ENCODE data around the gene PHLPP2.
"Not testable (repeated sequence)": the region's sequence is repeated elsewhere in the genome, so short reads cannot be mapped to it uniquely, and the experiment has no call there.

Gene PHLPP2

DNA sequence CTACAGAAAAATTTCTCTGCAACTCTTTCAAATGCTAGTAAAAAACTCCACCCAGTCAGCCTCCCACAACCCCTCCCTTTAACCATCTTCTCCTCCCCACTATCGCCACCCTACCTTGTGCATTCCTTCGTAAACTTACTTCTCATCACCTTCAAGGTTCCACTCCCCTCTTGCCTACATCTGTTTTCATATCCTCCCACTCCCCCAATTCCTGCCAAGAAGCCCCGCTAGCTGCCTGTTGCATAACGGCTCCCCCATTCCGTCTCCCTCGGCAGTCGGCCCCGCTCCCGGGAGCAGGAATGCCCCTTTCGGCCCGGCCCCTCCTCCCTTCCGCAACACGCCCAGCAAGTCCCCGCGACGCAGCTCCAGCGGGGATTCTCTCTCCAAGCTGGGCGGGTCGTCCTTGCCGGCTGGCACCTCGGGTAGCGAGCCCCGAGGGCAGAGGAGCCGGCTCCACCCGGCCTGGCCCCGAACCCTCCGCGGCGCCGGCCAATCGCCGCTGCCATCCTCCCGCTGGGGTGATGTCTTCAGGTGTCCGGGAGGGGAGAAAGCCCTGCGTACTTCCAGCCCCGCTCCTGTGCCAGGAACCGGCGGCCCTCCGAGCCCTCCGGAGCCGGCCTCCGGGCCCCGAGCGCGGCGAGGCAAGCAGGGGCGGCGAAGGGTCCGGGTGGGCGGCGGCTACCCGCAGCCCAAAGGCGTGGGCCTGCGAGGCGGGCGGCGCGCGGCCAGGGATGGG is 1.5 kb downstream of the PHLPP2 start:
- peak; percentile 42 for DNase-seq (ENCODE audit: low spot score)

- DNase-seq (ENCODE audit: low spot score), result no peak
Measured at GRCh38 chr16:71721066-71721740, 3.3 kb downstream of the PHLPP2 start.

- DNase-seq (ENCODE audit: low spot score), result no peak
Measured at GRCh38 chr16:71712501-71712900, 12.0 kb downstream of the PHLPP2 start.

DNA sequence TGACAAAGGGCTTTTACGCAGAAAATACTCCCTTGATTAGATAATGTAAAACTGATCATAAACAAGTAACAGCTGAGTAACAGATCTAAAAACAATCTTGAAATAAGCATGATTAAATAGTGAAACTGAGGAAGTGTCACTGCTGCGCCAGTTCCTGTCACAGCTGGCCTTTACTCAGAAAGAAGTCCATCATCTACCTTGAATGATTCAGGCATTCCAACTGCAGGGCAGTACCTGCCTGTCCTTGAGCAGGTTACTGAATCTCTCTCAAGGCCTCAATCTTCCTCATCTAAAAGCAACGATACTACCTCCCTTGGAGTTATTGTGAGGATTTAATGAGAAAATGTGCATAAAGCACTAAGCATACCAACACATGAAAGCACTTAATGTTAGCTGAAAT is 12.7 kb downstream of the PHLPP2 start:
- no peak for DNase-seq (ENCODE audit: low spot score)

- DNase-seq (ENCODE audit: low spot score), result no peak
Measured at GRCh38 chr16:71709229-71709781, 15.2 kb downstream of the PHLPP2 start.

- no peak for DNase-seq (ENCODE audit: low spot score)
Measured at GRCh38 chr16:71708696-71709095, 15.8 kb downstream of the PHLPP2 start.

- no peak for DNase-seq (ENCODE audit: low spot score)
Measured at GRCh38 chr16:71707199-71707598, 17.3 kb downstream of the PHLPP2 start.

- DNase-seq (ENCODE audit: low spot score), result no peak
Measured at GRCh38 chr16:71706046-71706445, 18.5 kb downstream of the PHLPP2 start.

GRCh38 chr16:71703333-71703732 is 21.2 kb downstream of the PHLPP2 start:
- no peak for DNase-seq (ENCODE audit: low spot score)

DNA sequence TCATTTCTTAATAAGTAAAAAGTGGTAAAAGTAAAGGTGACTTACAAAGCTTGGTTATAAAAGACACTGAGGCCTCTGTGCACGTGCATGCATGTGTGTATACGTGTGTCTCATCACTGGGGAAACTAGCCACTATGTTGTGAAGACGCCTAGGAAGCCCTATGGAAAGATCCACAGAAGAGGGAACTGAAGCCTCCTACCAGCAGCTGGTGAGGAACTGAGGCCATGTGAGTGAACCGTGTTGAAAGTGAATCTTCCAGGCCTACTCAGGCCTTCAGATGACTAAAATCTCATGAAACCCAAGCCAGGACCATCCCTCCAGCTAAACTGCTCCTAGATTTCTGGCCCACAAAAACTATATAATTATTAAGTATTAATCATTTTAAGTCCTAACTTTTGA is 23.7 kb downstream of the PHLPP2 start:
- no peak for DNase-seq (ENCODE audit: low spot score)

DNA sequence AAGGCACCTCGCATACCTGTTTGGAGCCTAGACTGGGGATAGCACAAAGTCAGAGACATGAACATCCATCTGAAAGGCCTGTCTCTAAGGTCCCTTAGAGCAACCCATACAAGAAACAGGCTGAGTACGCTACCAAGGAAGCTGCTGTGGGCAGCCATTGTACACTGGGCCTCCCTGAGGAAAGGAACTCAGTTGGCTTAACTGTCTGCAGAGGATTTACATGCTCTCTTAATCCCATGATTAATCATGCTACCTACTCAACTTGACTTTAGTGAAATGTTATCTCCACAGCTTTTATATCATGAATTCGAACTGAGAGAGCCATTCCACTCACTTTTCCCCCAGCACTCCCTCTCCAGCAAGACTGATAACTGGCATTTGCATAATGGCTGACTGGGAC is 26.0 kb downstream of the PHLPP2 start:
- no peak for DNase-seq (ENCODE audit: low spot score)

DNA sequence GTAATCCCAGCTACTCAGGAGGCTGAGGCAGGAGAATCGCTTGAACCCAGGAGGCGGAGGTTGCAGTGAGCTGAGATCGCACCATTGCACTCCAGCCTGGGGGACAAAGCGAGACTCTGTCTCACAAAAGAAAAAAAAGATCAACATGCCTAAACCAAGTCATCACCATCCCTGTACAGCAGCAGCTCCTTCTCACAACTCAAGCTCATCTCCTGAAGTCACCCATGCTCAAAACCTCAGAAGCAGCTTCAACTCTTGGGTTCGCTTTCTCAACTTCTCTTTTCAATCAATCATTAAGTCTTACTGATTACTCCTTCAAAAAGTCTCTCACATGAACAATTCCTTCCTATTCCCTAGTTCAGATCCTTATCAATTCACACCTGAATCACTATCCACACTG is 31.3 kb downstream of the PHLPP2 start:
- DNase-seq (ENCODE audit: low spot score), result no peak

DNA sequence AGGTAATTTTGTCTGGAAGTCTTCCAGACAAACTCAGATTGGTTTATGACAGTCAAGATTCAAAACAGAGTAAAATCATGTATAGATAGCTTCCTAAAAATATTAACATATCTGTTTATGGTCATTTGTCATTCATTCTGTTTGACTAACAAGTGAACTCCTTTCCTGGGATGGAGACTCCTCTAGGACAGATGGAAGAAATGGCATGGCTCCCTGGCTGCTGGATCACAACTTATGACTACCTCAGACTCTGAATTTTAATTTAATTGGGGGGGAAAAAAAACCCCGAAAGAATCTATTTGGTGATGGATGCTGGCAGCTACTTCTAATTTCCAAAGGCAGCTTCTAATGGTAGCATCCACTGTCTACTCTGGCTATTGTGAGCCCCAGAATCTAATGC is 34.6 kb downstream of the PHLPP2 start:
- no peak for DNase-seq (ENCODE audit: low spot score)

- no peak for DNase-seq (ENCODE audit: low spot score)
Measured at GRCh38 chr16:71687861-71688260, 36.6 kb downstream of the PHLPP2 start.

GRCh38 chr16:71684280-71684679 is 40.2 kb downstream of the PHLPP2 start:
- DNase-seq (ENCODE audit: low spot score), result not testable (repeated sequence)

DNA sequence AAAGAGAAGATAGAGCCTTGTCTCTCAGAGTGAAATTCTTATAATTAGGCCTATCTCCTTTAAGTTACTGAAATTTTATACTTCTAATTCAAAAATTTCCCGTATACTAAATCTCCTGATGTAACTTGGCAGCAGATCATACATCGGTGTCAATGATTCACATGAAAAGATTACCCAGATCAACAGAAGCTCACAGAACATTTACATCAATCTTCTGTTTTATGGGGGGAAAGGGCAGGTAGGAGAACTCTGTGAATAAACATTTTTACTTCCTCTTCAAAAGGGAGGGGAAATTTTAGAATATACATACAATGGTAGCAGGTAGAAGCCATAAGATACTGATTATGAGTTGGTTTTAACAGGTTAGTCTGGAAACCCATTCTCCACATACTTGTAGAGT is 43.1 kb downstream of the PHLPP2 start:
- no peak for DNase-seq (ENCODE audit: low spot score)

- no peak for DNase-seq (ENCODE audit: low spot score)
Measured at GRCh38 chr16:71676236-71676635, 48.3 kb downstream of the PHLPP2 start.

GRCh38 chr16:71675380-71675779 is 49.1 kb downstream of the PHLPP2 start:
- DNase-seq (ENCODE audit: low spot score), result no peak

- no peak for DNase-seq (ENCODE audit: low spot score)
Measured at GRCh38 chr16:71674229-71674628, 50.3 kb downstream of the PHLPP2 start.

DNA sequence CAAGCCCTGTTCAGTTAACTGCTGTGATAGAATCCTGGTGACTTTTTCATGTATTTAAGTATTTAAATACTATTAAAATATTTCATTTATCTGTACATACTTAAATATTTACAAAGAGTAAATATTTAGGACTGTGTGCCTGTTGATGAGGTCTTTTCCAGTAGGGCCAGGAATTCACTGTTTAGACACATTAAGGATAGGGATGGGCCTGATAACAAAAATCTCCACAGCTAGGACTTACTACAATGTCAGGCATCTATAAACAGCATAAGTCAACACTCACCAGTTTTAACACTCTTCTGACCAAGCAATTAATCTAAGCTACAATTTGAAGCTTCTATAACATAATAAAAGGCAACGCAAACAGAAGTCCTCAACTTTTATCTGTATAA is 50.9 kb downstream of the PHLPP2 start:
- DNase-seq (ENCODE audit: low spot score), result no peak

DNA sequence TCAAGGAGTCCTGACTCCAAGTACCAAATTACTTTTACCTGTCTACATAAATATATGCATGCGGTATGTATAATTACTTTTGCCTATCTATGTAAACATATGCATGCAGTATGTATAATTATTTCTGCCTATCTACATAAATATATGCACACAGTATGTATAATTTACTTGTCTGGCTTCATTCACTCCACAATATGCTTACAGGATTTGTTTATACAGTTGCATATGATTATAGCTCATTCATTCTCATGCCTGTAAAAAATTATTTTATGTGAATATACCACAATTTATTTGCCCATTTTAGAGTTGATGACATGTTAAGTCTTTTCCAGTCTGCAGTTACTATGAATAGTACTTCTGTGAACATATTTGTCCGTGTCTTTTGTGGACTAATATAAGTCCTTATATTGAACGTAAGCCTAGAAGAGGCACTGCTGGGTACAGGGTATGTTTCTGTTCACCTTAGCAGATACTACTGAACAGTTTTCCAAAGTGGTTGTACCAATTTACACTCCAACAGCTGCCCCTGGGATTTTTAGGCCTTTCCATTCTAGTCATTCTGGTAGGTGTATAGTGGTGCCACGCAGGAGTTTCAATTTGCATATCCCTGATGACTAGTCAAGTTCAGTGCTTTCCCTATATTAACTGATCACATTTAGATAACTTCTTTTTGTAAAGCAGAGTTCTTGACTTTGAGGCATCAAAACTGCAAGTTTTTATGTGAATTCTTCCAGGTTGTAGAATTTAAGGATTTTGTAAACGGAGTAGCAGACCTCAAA is 51.5 kb downstream of the PHLPP2 start:
- no peak for DNase-seq (ENCODE audit: low spot score)

DNA sequence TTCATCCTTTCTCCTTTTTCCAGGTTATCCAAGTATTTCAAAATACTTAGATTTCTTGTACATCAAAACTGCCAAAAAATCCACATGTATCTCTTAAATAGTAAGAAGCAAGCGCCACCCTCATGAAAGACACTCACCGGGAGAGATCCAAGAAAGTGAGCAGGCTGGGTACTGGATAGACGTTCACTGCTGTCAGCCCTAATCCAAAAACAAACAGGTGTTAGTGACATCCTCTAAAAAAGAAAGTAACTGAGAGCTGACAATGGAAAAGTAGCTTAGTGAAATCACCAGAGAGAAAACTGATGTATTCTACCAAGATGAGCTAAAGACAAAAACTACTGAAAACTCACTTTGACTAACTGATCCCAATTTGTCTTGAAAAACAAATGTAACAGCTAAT is 52.4 kb downstream of the PHLPP2 start:
- no peak for DNase-seq (ENCODE audit: low spot score)

GRCh38 chr16:71671165-71671564 is 53.3 kb downstream of the PHLPP2 start:
- no peak for DNase-seq (ENCODE audit: low spot score)

Measured in kidney capillary endothelial cell (primary cell).